ENCODE results near the gene PRKCG.

DNA sequence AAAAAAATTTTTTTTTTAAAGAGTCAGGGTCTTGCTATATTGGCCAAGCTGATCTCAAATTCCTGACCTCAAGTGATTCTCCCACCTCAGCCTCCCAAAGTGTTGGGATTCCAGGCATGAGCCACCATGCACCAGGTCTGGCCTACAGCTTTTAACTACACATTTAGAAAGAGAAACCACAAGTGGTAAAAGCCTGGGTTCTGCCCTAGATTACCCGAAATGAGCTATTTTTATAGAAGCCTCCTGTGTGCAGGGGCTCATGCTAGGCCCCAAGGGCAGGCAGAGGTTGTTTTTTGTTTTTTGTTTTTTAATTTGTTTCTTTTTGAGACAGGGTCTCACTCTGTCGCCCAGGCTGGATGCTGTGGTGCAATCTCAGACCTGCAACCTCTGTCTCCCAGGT lies 28.3 kb upstream of the PRKCG start:
- TF ChIP-seq, protein P1, sequence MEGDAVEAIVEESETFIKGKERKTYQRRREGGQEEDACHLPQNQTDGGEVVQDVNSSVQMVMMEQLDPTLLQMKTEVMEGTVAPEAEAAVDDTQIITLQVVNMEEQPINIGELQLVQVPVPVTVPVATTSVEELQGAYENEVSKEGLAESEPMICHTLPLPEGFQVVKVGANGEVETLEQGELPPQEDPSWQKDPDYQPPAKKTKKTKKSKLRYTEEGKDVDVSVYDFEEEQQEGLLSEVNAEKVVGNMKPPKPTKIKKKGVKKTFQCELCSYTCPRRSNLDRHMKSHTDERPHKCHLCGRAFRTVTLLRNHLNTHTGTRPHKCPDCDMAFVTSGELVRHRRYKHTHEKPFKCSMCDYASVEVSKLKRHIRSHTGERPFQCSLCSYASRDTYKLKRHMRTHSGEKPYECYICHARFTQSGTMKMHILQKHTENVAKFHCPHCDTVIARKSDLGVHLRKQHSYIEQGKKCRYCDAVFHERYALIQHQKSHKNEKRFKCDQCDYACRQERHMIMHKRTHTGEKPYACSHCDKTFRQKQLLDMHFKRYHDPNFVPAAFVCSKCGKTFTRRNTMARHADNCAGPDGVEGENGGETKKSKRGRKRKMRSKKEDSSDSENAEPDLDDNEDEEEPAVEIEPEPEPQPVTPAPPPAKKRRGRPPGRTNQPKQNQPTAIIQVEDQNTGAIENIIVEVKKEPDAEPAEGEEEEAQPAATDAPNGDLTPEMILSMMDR (IDR thresholded peaks at IDR 0.05) = no peak
- TF ChIP-seq POLR2A (IDR thresholded peaks at IDR 0.05) (no peak), EP300 (IDR thresholded peaks at IDR 0.05) (no peak)
